Aorta (tissue), 5 donors: Measurements from ENCODE around the gene DDO. TPM values are rescaled to one million over a fixed set of nuclear protein-coding genes. Genes with fewer than 3 reads are reported as not detected.
"Not testable (repeated sequence)": the region's sequence is repeated elsewhere in the genome, so short reads cannot be mapped to it uniquely, and the experiment has no call there.

Experiments used
- ATAC-seq: fragments of 200-7000 bp; cut with Tn5 transposase; one replicate; pipeline ENCODE4 v1.9.1; 2022; ENCODE audit warnings: moderate library complexity; ENCODE audit not compliant: low FRiP score
- DNase-seq, 2 donors: peaks; one replicate each; pipeline ENCODE4 v3.0.0-alpha.2; 2020
- H3K27ac ChIP-seq, 2 donors: one replicate each; pipeline ENCODE4 v1.5.1; 2013; ENCODE audit warnings: low read length in 2 of 2, mild to moderate bottlenecking in 2 of 2, moderate library complexity in 2 of 2, control low read depth in 1 of 2, inconsistent platforms in 1 of 2, low read depth in 1 of 2
- H3K27me3 ChIP-seq, 2 donors: one replicate each; pipeline ENCODE4 v1.6.1; 2013; ENCODE audit warnings: control low read depth in 1 of 2, low read length in 1 of 2, mild to moderate bottlenecking in 1 of 2, moderate library complexity in 1 of 2; ENCODE audit not compliant: insufficient read depth in 2 of 2, control insufficient read depth in 1 of 2
- H3K36me3 ChIP-seq, 2 donors: one replicate each; pipeline ENCODE4 v1.6.1; 2013; ENCODE audit warnings: control low read depth in 1 of 2, low read length in 1 of 2, mild to moderate bottlenecking in 1 of 2; ENCODE audit not compliant: insufficient read depth in 2 of 2, control insufficient read depth in 1 of 2
- H3K4me1 ChIP-seq, 2 donors: one replicate each; pipeline ENCODE4 v1.6.1; 2013; ENCODE audit warnings: low read length in 2 of 2, control low read depth in 1 of 2, mild to moderate bottlenecking in 1 of 2, moderate library complexity in 1 of 2; ENCODE audit not compliant: insufficient read depth in 2 of 2, control insufficient read depth in 1 of 2
- H3K4me3 ChIP-seq, 2 donors: one replicate each; pipeline ENCODE4 v1.5.1; 2013; ENCODE audit warnings: low read length in 2 of 2, control low read depth in 1 of 2, mild to moderate bottlenecking in 1 of 2
- H3K9me3 ChIP-seq: one replicate; pipeline ENCODE4 v1.6.1; 2013; ENCODE audit warnings: mild to moderate bottlenecking, low read length; ENCODE audit not compliant: control insufficient read depth
- WGBS, 2 donors: extraction: QIAGEN DNeasy Blood & Tissue Kit; methylation state at CpG; one replicate each; pipeline ENCODE4 v1.1.7; 2013; 5-methylcytosine and 5-hydroxymethylcytosine counted together
- intact Hi-C, 2 donors: fragments of 100-400 bp; cut with DNase I; formaldehyde crosslinking; loops; one replicate each; pipeline versions ENCODE4 v1.14.2 to v1.15.0; 2022
- polyA plus RNA-seq, 2 donors: library from polyadenylated mRNA; stranded (reverse); fragments of 200-250 nt; gene quantifications; one replicate each; pipeline ENCODE4 v1.2.3, GENCODE V29; 2013
- total RNA-seq, 2 donors: library from RNA; stranded (reverse); fragmentation: NEBNext Ultra II Directional; extraction: Animal tissue kit (Norgen Biotek cat#: 25700); gene quantifications; one replicate each; pipeline ENCODE4 v1.2.1, GENCODE V29; 2021
- donor health status: healthy with polysubstance abuse.
- donor health status: Bipolar disorder and iron deficiency.
- donor health status: DM: no; HTN: no; CAD: no.
- donor health status: DM: no; HTN: no; CAD: no.
- donor health status: DM: yes; HTN: yes; CAD: no.

Gene DDO
- total and polyA plus RNA-seq, 4 donors, result 1.3 to 6.6 (median 2.7) TPM

DNA sequence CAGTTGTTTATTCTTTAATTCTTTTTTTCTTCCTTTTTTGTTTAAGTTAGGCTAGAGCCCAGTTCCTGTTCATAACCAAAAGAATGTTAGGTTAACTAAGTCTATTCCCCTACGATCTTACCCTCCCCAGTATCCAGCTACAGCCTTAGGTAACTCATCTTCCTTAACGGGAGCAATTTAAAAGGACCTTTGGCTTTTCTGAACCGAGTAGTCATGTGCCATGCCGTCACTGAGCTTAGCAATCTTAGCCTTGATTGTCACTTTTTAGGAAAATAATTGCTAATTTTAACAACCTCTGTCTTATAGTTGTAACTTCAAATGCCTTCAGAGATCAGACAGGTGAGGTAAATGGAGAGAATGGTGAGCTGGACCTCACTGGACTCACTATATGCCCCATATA, 63.4 kb downstream of the DDO start:
- Histone ChIP-seq H3K9me3 (no peaks in the 10 kb centered on the region), H3K27ac (peak overlapping the region in 1 of 2 donors; percentile 97), H3K4me3 (no peak overlapping the region), H3K4me1 (peaks cover 4 to 8% of the 10 kb centered on the region in 2 donors), H3K27me3 (no peaks in the 10 kb centered on the region), H3K36me3 (peaks cover 0 to 1% of the 10 kb centered on the region in 2 donors)
- DNase-seq (no peak), ATAC-seq (no peak)
- WGBS, 2 donors, result 73 to 78% methylated on average over 4 of the region's 4 CpGs
- intact Hi-C loops, result no loop called here

DNA sequence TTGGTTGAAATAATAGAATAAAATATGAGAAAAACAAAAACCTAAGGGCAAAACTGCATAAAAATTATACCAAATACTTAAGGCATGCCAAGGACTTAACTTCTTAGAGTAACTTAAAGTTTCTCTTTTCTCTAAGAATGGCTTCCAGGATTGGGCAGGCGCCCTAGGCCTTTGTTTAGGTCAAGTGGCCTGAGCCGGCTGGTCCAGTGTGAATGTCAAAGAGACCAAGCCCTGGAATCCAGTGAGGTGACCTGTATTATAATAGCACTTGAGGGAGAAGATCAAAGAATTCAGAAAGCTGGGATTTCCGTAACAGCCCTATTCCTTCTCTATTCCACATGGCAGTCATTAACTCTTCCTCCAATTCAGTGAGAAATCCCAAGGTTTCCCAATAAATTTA, 63.8 kb downstream of the DDO start:
- H3K4me3 ChIP-seq, result no peak overlapping the region
- ATAC-seq, result no peak
- no peaks in the 10 kb centered on the region for H3K27me3 ChIP-seq
- WGBS, 2 donors, result 86 to 95% methylated on average over 3 of the region's 3 CpGs
- no peaks in the 10 kb centered on the region for H3K9me3 ChIP-seq
- intact Hi-C loops, result no loop called here
- peak overlapping the region in 1 of 2 donors; percentile 70 for H3K27ac ChIP-seq
- DNase-seq, result no peak
- H3K4me1 ChIP-seq, result peaks cover 4 to 8% of the 10 kb centered on the region in 2 donors
- H3K36me3 ChIP-seq, result peaks cover 0 to 1% of the 10 kb centered on the region in 2 donors

GRCh38 chr6:110350593-110350992, 64.8 kb downstream of the DDO start:
- H3K27ac ChIP-seq, intact Hi-C loops: not testable (repeated sequence)
- WGBS, 2 donors, result 97 to 99% methylated on average over 7 of the region's 7 CpGs

GRCh38 chr6:110348961-110349690, 66.2 kb downstream of the DDO start:
- Histone ChIP-seq H3K4me1 (peaks cover 0 to 4% of the 10 kb centered on the region in 2 donors), H3K27me3 (no peaks in the 10 kb centered on the region), H3K36me3 (peaks cover 0 to 1% of the 10 kb centered on the region in 2 donors), H3K9me3 (no peaks in the 10 kb centered on the region), H3K27ac (no peak overlapping the region), H3K4me3 (no peak overlapping the region)
- ATAC-seq (no peak), DNase-seq (no peak)
- intact Hi-C loops, result no loop called here
- 91 to 94% methylated on average over 11 of the region's 11 CpGs for WGBS, 2 donors

More at GRCh38 chr6:110350593-110350992, 64.8 kb downstream of the DDO start:
- not testable (repeated sequence) for ATAC-seq, H3K9me3 ChIP-seq, H3K27me3 ChIP-seq, DNase-seq, H3K4me3 ChIP-seq, H3K36me3 ChIP-seq, H3K4me1 ChIP-seq

DNA sequence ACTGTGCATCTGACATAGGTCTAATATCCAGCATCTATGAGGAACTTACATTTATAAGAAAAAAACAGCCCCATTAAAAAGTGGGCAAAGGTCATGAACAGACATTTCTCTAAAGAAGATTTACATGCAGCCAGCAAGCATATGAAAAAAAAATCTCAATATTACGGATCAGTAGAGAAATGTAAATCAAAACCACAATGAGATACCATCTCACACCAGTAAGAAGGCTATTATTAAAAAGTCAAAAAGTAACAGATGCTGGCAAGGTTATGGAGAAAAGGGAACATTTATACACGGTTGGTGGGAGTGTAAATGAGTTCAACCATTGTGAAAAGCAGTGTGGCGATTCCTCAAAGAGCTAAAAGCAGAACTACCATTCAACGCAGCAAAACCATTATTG, 70.3 kb downstream of the DDO start:
- Histone ChIP-seq H3K27me3 (no peaks in the 10 kb centered on the region), H3K9me3 (no peaks in the 10 kb centered on the region), H3K4me3 (no peak overlapping the region), H3K36me3 (peaks cover 0 to 1% of the 10 kb centered on the region in 2 donors), H3K4me1 (peaks cover 1% of the 10 kb centered on the region in 2 donors), H3K27ac (no peak overlapping the region)
- intact Hi-C loops, result no loop called here
- DNase-seq, result no peak
- ATAC-seq, result no peak
- WGBS, 2 donors, result 95 to 96% methylated on average over 4 of the region's 4 CpGs

GRCh38 chr6:110342759-110343158, 72.6 kb downstream of the DDO start:
- 90 to 93% methylated on average over 3 of the region's 3 CpGs for WGBS, 2 donors
- H3K4me3 ChIP-seq, result no peak overlapping the region
- ATAC-seq (no peak), DNase-seq (no peak)
- no peaks in the 10 kb centered on the region for H3K9me3 ChIP-seq
- no peak overlapping the region for H3K27ac ChIP-seq
- intact Hi-C loops, result no loop called here
- no peaks in the 10 kb centered on the region for H3K27me3 ChIP-seq
- H3K4me1 ChIP-seq, result peaks cover 1 to 2% of the 10 kb centered on the region in 2 donors
- H3K36me3 ChIP-seq, result no peaks in the 10 kb centered on the region

Other genes starting within 250 kb of the DDO start
- 10 to 100 TPM in 1 of 2 donors, 1 to 10 TPM in 1; 8.9 to 10.3 TPM for gene WASF1, start 235.9 kb downstream of the DDO start, total RNA-seq
- gene WASF1, start 235.9 kb downstream of the DDO start, polyA plus RNA-seq, result 1 to 10 TPM; 3.2 to 4.5 TPM
- gene CDC40, start 235.1 kb downstream of the DDO start, total RNA-seq, result 10 to 100 TPM; 16.1 to 20.0 TPM
- gene CDC40, start 235.1 kb downstream of the DDO start, polyA plus RNA-seq, result 1 to 10 TPM; 8.9 to 9.7 TPM
- gene METTL24, start 57.2 kb downstream of the DDO start, total RNA-seq, result 10 to 100 TPM; 12.5 to 14.3 TPM
- 1 to 10 TPM; 3.9 to 4.5 TPM for gene METTL24, start 57.2 kb downstream of the DDO start, polyA plus RNA-seq
- under 1 TPM; 0.55 to 0.69 TPM for gene SLC22A16, start 61.0 kb upstream of the DDO start, total RNA-seq
- under 1 TPM in 1 of 2 donors, not detected in 1; 0.38 TPM for gene SLC22A16, start 61.0 kb upstream of the DDO start, polyA plus RNA-seq